Tibial nerve (tissue), 4 donors: ENCODE data around the gene SLC5A11.

Experiments used
- CTCF ChIP-seq, 5 experiments: fragments of 200-600 bp in 3 of 5; fragments of 450-650 bp in 2 of 5; sonication (generic) in 3 of 5; IDR thresholded peaks; one replicate each; pipeline ENCODE4 v1.5.1; 2016 to 2019; ENCODE audit warnings: antibody characterized with exemption in 5 of 5, mild to moderate bottlenecking in 3 of 5, moderate library complexity in 2 of 5
- EP300 ChIP-seq, 2 donors: sonication (generic); formaldehyde crosslinking; IDR thresholded peaks; one replicate each; pipeline ENCODE4 v1.6.1; 2017; ENCODE audit warnings: antibody characterized with exemption in 2 of 2, mild to moderate bottlenecking in 1 of 2
- POLR2A ChIP-seq, 2 donors: fragments of 450-650 bp; IDR thresholded peaks; one replicate each; pipeline ENCODE4 v1.6.1; 2017; ENCODE audit warnings: antibody characterized with exemption in 2 of 2, mild to moderate bottlenecking in 2 of 2, moderate library complexity in 2 of 2

GRCh38 chr16:24815021-24815420, 30.7 kb upstream of the SLC5A11 start:
- TF ChIP-seq POLR2A (IDR thresholded peaks at IDR 0.05) (no peak), CTCF (IDR thresholded peaks at IDR 0.05) (no peak), EP300 (IDR thresholded peaks at IDR 0.05) (no peak)
